ENCODE measurements around the gene NEK10. TPM values are rescaled to one million over a fixed set of nuclear protein-coding genes. Genes with fewer than 3 reads are reported as not detected.

The NEK10 gene
- total RNA-seq, 2 donors from 2014 or later, result 1.7 to 2.3 TPM

DNA sequence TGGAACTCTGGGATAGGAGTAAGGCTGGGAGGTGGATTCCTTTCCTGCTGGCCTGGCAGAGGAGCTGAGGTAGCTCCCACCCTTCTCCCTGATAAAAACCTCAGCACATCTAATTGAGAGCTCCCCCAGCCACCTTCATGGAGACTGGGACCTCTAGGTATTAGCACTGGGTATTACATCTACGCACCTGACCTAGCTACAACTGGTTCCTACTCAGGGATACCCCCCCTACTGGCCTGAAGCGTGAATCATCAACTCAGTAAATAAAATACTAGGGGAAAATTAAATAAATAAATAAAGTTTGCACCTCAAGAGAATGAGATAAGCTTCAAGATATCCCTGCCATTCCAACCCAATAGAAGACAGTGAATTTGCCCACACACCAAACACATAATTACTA lies 140.4 kb downstream of the NEK10 start:
- Mint-ChIP-seq H3K36me3 (ENCODE audit: low read depth) (no peaks in the 10 kb centered on the region), H3K4me1 (no peaks in the 10 kb centered on the region), H3K4me3 (no peak overlapping the region), H3K27me3 (no peaks in the 10 kb centered on the region), H3K27ac (no peak overlapping the region)
- DNase-seq (no peak), ATAC-seq (no peak)
- no peaks in the 10 kb centered on the region for H3K9me3 ChIP-seq (ENCODE audit: control insufficient read depth, low read length, poor library complexity, severe bottlenecking)

DNA sequence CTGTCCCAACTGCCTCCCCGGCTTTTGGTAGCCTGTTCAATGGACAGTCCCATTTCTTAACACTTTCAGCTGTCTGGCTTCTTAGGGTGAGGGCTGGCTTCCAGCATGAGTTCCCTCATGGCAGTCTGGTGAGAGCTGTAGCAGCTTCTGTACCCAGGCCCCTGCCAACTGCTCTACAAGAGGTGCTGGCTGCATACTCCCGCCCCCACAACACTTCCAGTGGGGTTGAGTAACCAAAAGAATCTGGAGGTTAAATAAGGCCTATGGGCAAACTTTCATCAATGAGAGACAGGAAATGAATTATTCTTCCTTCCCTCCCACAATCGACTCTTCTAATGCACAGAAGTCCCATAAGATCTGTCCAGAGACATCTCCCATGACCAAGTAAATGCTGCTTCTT lies 145.0 kb downstream of the NEK10 start:
- no peaks in the 10 kb centered on the region for H3K9me3 ChIP-seq (ENCODE audit: control insufficient read depth, low read length, poor library complexity, severe bottlenecking)
- Mint-ChIP-seq H3K4me1 (peaks cover 4% of the 10 kb centered on the region), H3K4me3 (no peak overlapping the region), H3K27me3 (no peaks in the 10 kb centered on the region), H3K36me3 (ENCODE audit: low read depth) (no peaks in the 10 kb centered on the region), H3K27ac (no peak overlapping the region)
- ATAC-seq, result no peak
- DNase-seq, result no peak

DNA sequence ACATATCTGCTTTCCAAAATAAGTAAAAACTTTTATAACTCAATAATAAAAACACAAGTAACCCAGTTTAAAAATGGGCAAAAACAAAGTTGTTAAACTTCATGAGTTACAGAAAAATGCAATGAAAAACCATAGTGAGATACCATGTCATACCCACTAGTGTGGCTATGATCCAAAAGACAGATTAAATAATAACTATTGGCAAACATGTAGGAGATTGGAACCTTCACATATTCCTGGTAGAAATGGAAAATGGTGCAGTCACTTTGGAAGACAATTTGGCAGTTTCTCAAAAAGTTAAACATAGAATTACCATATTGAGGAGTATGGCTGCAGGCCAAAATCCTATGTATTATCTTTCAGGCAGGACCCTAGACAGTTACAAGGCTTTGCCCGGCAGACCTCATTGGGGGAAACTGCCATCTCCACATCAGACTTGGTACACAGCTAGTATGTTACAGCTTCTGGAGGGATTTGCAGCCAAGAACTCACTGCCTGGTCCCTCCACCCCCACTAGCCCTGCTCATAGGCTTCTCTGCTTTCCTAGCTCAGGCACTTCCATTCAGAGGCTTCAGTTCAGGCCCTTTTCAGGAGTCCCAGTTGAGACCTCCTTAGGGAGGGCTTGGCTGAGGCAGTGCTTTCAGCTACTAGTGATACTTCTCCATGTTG lies 147.8 kb downstream of the NEK10 start:
- DNase-seq, result no peak
- H3K9me3 ChIP-seq (ENCODE audit: control insufficient read depth, low read length, poor library complexity, severe bottlenecking), result no peaks in the 10 kb centered on the region
- no peaks in the 10 kb centered on the region for H3K27me3 Mint-ChIP-seq
- H3K36me3 Mint-ChIP-seq (ENCODE audit: low read depth), result no peaks in the 10 kb centered on the region
- peaks cover 4% of the 10 kb centered on the region for H3K4me1 Mint-ChIP-seq
- ATAC-seq, result no peak
- H3K27ac Mint-ChIP-seq, result no peak overlapping the region
- H3K4me3 Mint-ChIP-seq, result no peak overlapping the region

DNA sequence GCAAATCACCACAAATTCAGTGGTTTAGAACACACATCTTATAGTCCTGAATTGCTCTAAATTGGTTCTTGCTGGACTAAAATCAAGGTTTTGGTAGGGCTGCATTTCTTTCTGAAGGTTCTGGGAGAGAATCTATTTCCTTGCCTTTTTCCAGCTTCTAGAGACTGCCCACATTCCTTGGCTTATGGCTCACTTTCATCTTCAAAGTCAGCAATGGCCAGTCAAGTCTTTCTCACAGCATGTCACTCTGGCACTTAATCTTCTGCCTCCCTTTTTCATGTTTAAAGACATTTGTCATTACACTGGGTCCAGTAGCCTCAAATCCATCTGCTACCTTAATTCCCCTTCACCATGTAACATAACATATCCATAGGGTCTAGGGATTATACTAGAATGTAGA lies 149.0 kb downstream of the NEK10 start:
- no peak for ATAC-seq
- no peaks in the 10 kb centered on the region for H3K9me3 ChIP-seq (ENCODE audit: control insufficient read depth, low read length, poor library complexity, severe bottlenecking)

DNA sequence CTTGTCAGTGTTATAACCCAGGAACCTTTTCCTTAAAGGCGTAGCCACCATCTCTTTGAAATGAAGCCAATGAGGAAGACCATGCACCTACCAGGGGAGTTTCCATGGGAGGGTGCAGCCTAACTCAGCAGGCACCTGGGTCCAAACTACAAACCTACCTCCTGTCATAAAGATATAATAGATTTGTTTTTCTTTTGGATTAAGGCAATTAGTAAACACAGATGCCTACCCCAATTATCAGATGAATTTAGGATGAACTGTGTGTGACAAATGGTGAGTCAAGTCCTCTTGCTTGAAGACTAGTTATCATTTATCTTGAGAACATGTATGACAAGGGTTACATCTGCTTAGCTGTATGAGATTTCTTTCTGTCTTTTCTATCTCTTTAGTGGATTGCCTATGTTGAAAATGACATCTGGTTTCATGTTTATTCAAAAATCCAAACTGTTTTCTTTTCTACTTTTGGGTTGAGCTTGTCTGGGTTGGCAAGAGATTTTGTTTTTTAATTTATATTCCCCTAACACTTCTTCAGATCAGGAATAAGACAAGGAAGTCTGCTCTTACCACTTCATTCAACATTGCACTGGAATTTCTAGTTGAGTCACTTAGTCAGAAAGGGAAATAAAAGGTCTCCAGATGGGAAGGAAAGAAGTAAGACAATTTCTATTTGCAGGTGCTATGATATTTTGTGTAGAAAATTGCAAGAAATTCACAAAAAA lies 149.9 kb downstream of the NEK10 start:
- Mint-ChIP-seq H3K27me3 (no peaks in the 10 kb centered on the region), H3K36me3 (ENCODE audit: low read depth) (no peaks in the 10 kb centered on the region), H3K4me1 (peaks cover 4% of the 10 kb centered on the region), H3K4me3 (no peak overlapping the region), H3K27ac (no peak overlapping the region)
- ATAC-seq (no peak), DNase-seq (no peak)
- H3K9me3 ChIP-seq (ENCODE audit: control insufficient read depth, low read length, poor library complexity, severe bottlenecking), result no peaks in the 10 kb centered on the region

More for the DNA sequence above, 149.0 kb downstream of the NEK10 start:
- no peaks in the 10 kb centered on the region for H3K36me3 Mint-ChIP-seq (ENCODE audit: low read depth)
- H3K4me3 Mint-ChIP-seq, result no peak overlapping the region
- no peak for DNase-seq
- no peak overlapping the region for H3K27ac Mint-ChIP-seq
- no peaks in the 10 kb centered on the region for H3K27me3 Mint-ChIP-seq
- peaks cover 4% of the 10 kb centered on the region for H3K4me1 Mint-ChIP-seq

DNA sequence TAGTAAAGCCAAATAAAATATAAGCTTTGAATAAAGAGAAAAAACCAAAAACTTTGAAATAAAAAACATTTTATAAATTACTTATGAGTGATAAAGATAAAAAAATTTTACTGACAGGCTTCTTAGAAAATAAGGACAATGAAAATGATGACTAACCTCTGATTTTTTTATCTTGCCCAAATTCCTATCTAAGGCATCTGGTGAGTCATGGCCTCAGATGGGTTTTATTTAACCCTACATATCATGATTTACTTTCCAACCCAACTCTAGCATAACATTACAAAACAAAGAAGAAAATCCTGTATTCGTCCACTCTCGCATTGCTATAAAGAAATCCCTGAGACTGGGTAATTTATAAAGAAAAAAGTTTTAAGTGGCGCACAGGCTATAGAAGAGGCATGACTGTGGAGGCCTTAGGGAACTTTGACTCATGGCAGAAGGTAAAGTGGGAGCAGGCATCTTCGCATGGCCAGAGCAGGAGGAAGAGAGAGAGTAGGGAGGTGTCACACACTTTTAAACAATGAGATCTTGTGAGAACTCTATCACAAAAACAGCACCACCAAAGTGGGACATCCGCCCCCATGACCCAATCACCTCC lies 152.1 kb downstream of the NEK10 start:
- ATAC-seq (no peak), DNase-seq (no peak)
- no peaks in the 10 kb centered on the region for H3K4me1 Mint-ChIP-seq
- no peaks in the 10 kb centered on the region for H3K9me3 ChIP-seq (ENCODE audit: control insufficient read depth, low read length, poor library complexity, severe bottlenecking)
- no peak overlapping the region for H3K27ac Mint-ChIP-seq
- H3K27me3 Mint-ChIP-seq, result no peaks in the 10 kb centered on the region
- no peaks in the 10 kb centered on the region for H3K36me3 Mint-ChIP-seq (ENCODE audit: low read depth)
- H3K4me3 Mint-ChIP-seq, result no peak overlapping the region

DNA sequence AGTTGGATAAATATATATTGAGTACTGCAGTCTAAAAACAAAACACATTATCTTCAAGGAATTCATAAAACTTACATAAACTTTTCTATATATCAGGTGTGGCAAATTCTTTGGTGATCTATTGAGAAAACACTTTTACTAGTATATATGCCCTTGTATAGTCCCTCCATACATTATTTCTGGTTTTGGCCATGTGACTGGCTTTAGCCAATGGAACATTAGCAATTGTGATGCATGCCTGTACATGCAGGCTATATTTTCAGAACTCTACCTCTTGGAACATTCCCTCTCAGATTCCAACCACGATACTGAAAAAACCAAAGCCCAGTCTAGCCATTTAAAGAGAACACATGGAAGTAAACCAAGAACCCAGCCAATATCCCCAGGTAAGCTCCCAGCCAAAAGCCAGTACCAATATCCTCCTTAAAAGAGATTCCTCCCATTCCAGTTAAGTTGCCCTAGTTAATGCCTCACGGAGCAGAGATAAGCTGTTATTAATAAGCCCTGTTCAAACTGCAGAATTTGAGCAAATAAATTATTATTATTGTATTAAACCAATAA lies 152.8 kb downstream of the NEK10 start:
- Mint-ChIP-seq H3K27me3 (no peaks in the 10 kb centered on the region), H3K4me3 (no peak overlapping the region), H3K27ac (no peak overlapping the region), H3K4me1 (no peaks in the 10 kb centered on the region), H3K36me3 (ENCODE audit: low read depth) (no peaks in the 10 kb centered on the region)
- DNase-seq, result no peak
- ATAC-seq, result no peak
- H3K9me3 ChIP-seq (ENCODE audit: control insufficient read depth, low read length, poor library complexity, severe bottlenecking), result no peaks in the 10 kb centered on the region

DNA sequence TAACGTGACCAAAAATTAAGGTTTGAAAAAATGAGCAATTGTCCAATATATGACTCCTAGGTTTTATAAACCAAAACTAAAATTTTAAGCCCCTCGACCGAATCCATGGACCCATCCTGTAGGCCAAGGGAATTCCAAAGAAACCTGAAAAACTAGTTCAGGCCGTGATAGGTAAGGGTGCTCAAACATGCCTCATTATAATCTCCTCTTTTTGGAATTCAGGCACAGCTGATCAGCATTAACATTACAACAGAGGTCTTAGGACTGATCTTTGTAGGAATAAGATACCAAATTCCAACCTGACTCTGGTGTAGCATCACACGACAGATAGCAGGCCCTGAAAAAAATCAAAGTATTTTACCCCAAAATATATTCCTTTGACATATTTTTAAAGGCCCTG lies 155.7 kb downstream of the NEK10 start:
- H3K4me1 Mint-ChIP-seq, result no peaks in the 10 kb centered on the region
- ATAC-seq (no peak), DNase-seq (no peak)
- H3K9me3 ChIP-seq (ENCODE audit: control insufficient read depth, low read length, poor library complexity, severe bottlenecking), result no peaks in the 10 kb centered on the region
- no peak overlapping the region for H3K4me3 Mint-ChIP-seq
- no peaks in the 10 kb centered on the region for H3K36me3 Mint-ChIP-seq (ENCODE audit: low read depth)
- H3K27me3 Mint-ChIP-seq, result no peaks in the 10 kb centered on the region
- H3K27ac Mint-ChIP-seq, result no peak overlapping the region

DNA sequence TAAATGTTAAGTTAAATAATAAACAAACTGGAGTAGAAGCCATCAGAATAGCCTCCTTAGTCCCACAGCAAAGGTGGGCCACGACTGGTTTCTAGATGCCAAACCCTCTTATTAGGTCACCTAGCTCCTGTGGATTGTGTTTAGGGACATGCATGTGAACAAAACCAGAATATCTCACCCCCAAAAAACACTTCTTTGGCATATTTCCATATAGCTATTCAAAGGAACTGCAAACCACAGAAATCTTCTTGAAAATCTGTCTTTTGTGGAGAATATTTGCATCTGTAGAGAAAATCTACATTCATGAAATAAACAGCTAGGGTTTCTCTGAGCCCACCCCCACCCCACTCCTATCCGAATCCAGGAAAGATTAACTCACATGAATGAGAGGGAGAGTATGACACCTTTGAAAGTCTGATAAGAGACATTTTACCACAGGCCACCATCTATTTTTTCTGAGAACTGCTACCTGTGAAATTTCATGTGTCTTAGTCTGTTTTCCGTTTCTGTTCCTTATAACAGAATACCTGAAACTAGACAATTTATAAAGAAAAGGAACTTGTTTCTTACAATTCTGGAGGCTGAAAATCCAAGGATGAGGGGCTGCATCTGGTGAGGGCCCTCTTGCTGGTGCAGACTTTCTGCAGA lies 159.4 kb downstream of the NEK10 start:
- no peaks in the 10 kb centered on the region for H3K4me1 Mint-ChIP-seq
- no peaks in the 10 kb centered on the region for H3K9me3 ChIP-seq (ENCODE audit: control insufficient read depth, low read length, poor library complexity, severe bottlenecking)
- ATAC-seq, result no peak

DNA sequence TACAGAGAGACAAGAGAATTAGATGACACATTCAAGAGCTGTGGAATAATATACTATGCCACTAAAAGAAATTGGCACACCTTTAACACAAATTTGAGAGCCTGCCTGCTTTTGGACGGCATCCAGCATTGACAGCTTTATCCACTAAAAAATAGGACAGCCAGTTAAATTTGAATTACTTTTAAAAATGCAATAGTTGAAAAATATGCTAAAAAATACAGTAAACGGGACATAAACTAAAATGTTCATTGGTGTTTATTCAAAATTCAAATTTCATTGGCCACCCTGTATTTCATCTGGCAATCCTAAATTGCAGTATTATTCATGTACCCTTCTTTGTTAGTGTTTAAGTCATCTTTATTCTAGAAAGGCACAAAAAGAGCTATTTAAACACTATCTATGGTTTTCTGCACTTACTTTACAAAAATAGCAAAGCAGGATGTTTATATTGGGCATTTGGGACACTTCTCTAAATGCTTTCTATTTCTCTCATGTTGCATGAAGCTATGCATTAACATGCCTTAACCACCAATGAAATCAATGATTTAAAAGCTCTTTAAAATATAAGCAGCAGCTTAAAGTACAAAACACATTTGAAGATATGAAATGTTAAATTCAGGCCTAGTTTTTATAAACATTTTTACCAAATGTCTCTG lies 160.1 kb downstream of the NEK10 start:
- DNase-seq (no peak), ATAC-seq (no peak)
- Mint-ChIP-seq H3K36me3 (ENCODE audit: low read depth) (no peaks in the 10 kb centered on the region), H3K27me3 (no peaks in the 10 kb centered on the region), H3K4me3 (no peak overlapping the region), H3K4me1 (no peaks in the 10 kb centered on the region), H3K27ac (no peak overlapping the region)
- no peaks in the 10 kb centered on the region for H3K9me3 ChIP-seq (ENCODE audit: control insufficient read depth, low read length, poor library complexity, severe bottlenecking)

More for the DNA sequence above, 159.4 kb downstream of the NEK10 start:
- H3K27me3 Mint-ChIP-seq, result no peaks in the 10 kb centered on the region
- DNase-seq, result no peak
- H3K4me3 Mint-ChIP-seq, result no peak overlapping the region
- H3K27ac Mint-ChIP-seq, result no peak overlapping the region
- H3K36me3 Mint-ChIP-seq (ENCODE audit: low read depth), result no peaks in the 10 kb centered on the region

DNA sequence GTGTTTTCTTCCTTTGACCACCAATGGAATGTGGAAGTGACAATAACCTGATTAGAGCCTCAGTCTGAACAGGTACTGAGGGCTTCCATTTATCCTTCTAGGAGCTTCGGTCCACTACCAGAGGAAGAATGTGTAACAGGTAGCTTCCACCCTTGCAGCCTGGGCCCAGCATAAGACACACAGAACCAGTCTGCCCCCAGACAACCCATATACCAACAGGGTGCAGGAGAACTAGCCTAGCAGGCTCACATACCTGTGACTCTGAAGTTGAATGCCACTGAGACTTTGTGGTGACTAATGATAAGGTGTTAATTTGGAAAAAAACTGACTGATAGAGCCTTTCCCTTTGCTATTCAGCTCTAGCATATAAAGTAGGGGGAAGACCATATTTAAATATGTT lies 166.2 kb downstream of the NEK10 start:
- DNase-seq, result no peak
- no peaks in the 10 kb centered on the region for H3K9me3 ChIP-seq (ENCODE audit: control insufficient read depth, low read length, poor library complexity, severe bottlenecking)
- Mint-ChIP-seq H3K4me1 (no peaks in the 10 kb centered on the region), H3K27ac (no peak overlapping the region), H3K27me3 (no peaks in the 10 kb centered on the region), H3K36me3 (ENCODE audit: low read depth) (peaks cover 3% of the 10 kb centered on the region), H3K4me3 (no peak overlapping the region)
- ATAC-seq, result no peak

DNA sequence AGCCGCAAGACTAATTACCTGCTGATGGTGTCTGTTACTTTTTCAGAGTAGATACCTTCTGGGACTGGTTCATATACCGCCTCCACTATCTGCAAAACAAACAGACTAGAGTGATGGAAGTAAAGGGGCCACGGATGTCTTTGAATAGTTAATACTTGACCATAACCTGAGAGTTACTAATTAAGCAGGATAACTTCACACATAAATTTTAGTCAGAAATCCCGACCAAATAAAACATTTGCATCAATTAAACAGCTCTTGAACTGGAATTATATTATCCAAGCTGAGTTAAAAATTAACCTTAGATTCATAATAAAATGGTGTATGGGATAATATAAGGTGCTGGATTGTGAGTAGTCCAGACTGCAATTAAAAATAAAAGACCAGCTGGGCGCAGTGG lies 167.7 kb downstream of the NEK10 start:
- no peak overlapping the region for H3K4me3 Mint-ChIP-seq
- H3K9me3 ChIP-seq (ENCODE audit: control insufficient read depth, low read length, poor library complexity, severe bottlenecking), result no peaks in the 10 kb centered on the region
- no peak for DNase-seq
- no peak for ATAC-seq
- no peak overlapping the region for H3K27ac Mint-ChIP-seq
- H3K4me1 Mint-ChIP-seq, result no peaks in the 10 kb centered on the region
- H3K36me3 Mint-ChIP-seq (ENCODE audit: low read depth), result peaks cover 3% of the 10 kb centered on the region
- H3K27me3 Mint-ChIP-seq, result peaks cover 2% of the 10 kb centered on the region

All from T-helper 17 cell (primary cell).